SHP77 (cell line): ENCODE measurements around the gene TRPM2.

Experiments used
- DNase-seq, 2 experiments: peaks; one replicate each; lab custom pipeline; 2025; lab: John Stamatoyannopoulos, UW

TRPM2 gene

GRCh38 chr21:44353191-44353970 lies at the start of gene TRPM2:
Gene TRPM2 (plus strand): TSS chr21:44353621. CDS start chr21:44353701, 80 bp downstream.
- peak; percentile 24 to 38 for DNase-seq

GRCh38 chr21:44304011-44304616 lies 49.3 kb upstream of the TRPM2 start:
- no peak for DNase-seq

GRCh38 chr21:44304877-44305293 lies 48.5 kb upstream of the TRPM2 start:
- DNase-seq, result peak; percentile 34 to 62

GRCh38 chr21:44305691-44306090 lies 47.7 kb upstream of the TRPM2 start:
- DNase-seq, result no peak

GRCh38 chr21:44306936-44307704 lies 46.3 kb upstream of the TRPM2 start:
- DNase-seq, result no peak

GRCh38 chr21:44310628-44311507 lies 42.6 kb upstream of the TRPM2 start:
- DNase-seq, result no peak

- DNase-seq, result no peak
Measured at GRCh38 chr21:44312089-44312488, 41.3 kb upstream of the TRPM2 start.

GRCh38 chr21:44312716-44313115 lies 40.7 kb upstream of the TRPM2 start:
- no peak for DNase-seq

GRCh38 chr21:44313451-44313850 lies 40.0 kb upstream of the TRPM2 start:
- DNase-seq, result no peak

GRCh38 chr21:44314128-44314527 lies 39.3 kb upstream of the TRPM2 start:
- no peak for DNase-seq

GRCh38 chr21:44314561-44314960 lies 38.9 kb upstream of the TRPM2 start:
- DNase-seq, result no peak

- no peak for DNase-seq
Measured at GRCh38 chr21:44315691-44316203, 37.7 kb upstream of the TRPM2 start.

GRCh38 chr21:44316277-44316900 lies 37.0 kb upstream of the TRPM2 start:
- DNase-seq, result no peak

- no peak for DNase-seq
Measured at GRCh38 chr21:44317241-44317782, 36.1 kb upstream of the TRPM2 start.

GRCh38 chr21:44317871-44318270 lies 35.5 kb upstream of the TRPM2 start:
- no peak for DNase-seq

- no peak for DNase-seq
Measured at GRCh38 chr21:44318489-44319285, 34.7 kb upstream of the TRPM2 start.

- no peak for DNase-seq
Measured at GRCh38 chr21:44319407-44320065, 33.9 kb upstream of the TRPM2 start.

GRCh38 chr21:44320847-44321246 lies 32.6 kb upstream of the TRPM2 start:
- no peak for DNase-seq

- no peak for DNase-seq
Measured at GRCh38 chr21:44321846-44322450, 31.5 kb upstream of the TRPM2 start.
